CD4-positive, CD25-positive, alpha-beta regulatory T cell (primary cell): ENCODE data around the gene METTL9. TPM values are rescaled to one million over a fixed set of nuclear protein-coding genes. Genes with fewer than 3 reads are reported as not detected.
A peak's percentile ranks its signal among the peaks of the same experiment; 100 is the strongest.

ENCODE experiments used
- ATAC-seq, 2 donors: fragments of 150-1000 bp; cut with Tn5 transposase; one replicate each; pipeline ENCODE4 v1.10.0; 2021; ENCODE audit warnings: low read depth in 2 of 2, moderate number of reproducible peaks in 2 of 2, moderate library complexity in 1 of 2
- DNase-seq, 3 donors: peaks; one replicate each; pipeline versions ENCODE4 v3.0.0 to v3.0.0-alpha.2; 2012 to 2022; ENCODE audit warnings: mixed read lengths in 1 of 3
- H3K27ac ChIP-seq: one replicate; pipeline ENCODE4 v1.7.0; 2013; ENCODE audit warnings: mild to moderate bottlenecking, low read length; ENCODE audit not compliant: insufficient read depth, poor library complexity, severe bottlenecking
- H3K27me3 ChIP-seq: one replicate; pipeline ENCODE4 v1.7.0; 2013; ENCODE audit warnings: low read length; ENCODE audit not compliant: control insufficient read depth, insufficient read depth
- H3K36me3 ChIP-seq: one replicate; pipeline ENCODE4 v1.7.0; 2013; ENCODE audit warnings: mild to moderate bottlenecking, low read length, moderate library complexity; ENCODE audit not compliant: control insufficient read depth, insufficient read depth
- H3K4me1 ChIP-seq: 2 replicates; pipeline ENCODE4 v1.7.0; 2013; ENCODE audit warnings: mild to moderate bottlenecking, low read length; ENCODE audit not compliant: insufficient read depth, control insufficient read depth, poor library complexity, severe bottlenecking
- H3K4me3 ChIP-seq: one replicate; pipeline ENCODE4 v1.7.0; 2013; ENCODE audit warnings: low read depth, mild to moderate bottlenecking, low read length, moderate library complexity
- H3K9me3 ChIP-seq, 2 experiments: 1 replicate in 1 of 2; 2 replicates in 1 of 2; pipeline ENCODE4 v1.7.0; 2013; ENCODE audit warnings: low read length in 2 of 2, mild to moderate bottlenecking in 1 of 2, moderate library complexity in 1 of 2; ENCODE audit not compliant: control insufficient read depth in 2 of 2
- H3K27ac Mint-ChIP-seq, 3 donors: one replicate each; pipeline ENCODE4 v1.8.0; 2020 to 2022; ENCODE audit warnings: mild to moderate bottlenecking in 3 of 3, mixed read lengths in 3 of 3, moderate library complexity in 2 of 3
- H3K27me3 Mint-ChIP-seq: one replicate; pipeline ENCODE4 v1.8.0; 2022; ENCODE audit warnings: mild to moderate bottlenecking, mixed read lengths
- H3K36me3 Mint-ChIP-seq: one replicate; pipeline ENCODE4 v1.8.0; 2020; ENCODE audit warnings: mixed read lengths
- H3K4me1 Mint-ChIP-seq, 4 donors: one replicate each; pipeline ENCODE4 v1.8.0; 2020 to 2022; ENCODE audit warnings: mixed read lengths in 4 of 4, mild to moderate bottlenecking in 1 of 4
- H3K4me3 Mint-ChIP-seq, 4 donors: one replicate each; pipeline ENCODE4 v1.8.0; 2020 to 2022; ENCODE audit warnings: mild to moderate bottlenecking in 4 of 4, mixed read lengths in 4 of 4, moderate library complexity in 3 of 4
- H3K9me3 Mint-ChIP-seq, 7 donors: one replicate each; pipeline ENCODE4 v1.8.0; 2020 to 2022; ENCODE audit warnings: mixed read lengths in 7 of 7, mild to moderate bottlenecking in 3 of 7, moderate library complexity in 2 of 7
- polyA plus RNA-seq, 4 donors: library from polyadenylated mRNA; unstranded; fragments of 300-500 nt; fragmentation: Illumina TruSeq; gene quantifications; one replicate each; pipeline ENCODE4 v1.2.3, GENCODE V29; 2021
- total RNA-seq: library from RNA; stranded (reverse); gene quantifications from one replicate; pipeline ENCODE4 v1.2.3, GENCODE V29; 2022

Gene METTL9
- total and polyA plus RNA-seq, 5 donors from 2014 or later, result 69.9 to 141 (median 116) TPM

GRCh38 chr16:21590287-21590686, 9.1 kb upstream of the METTL9 start:
- H3K27ac Mint-ChIP-seq, result no peak overlapping the region
- Histone ChIP-seq H3K4me3 (no peak overlapping the region), H3K4me1 (no peaks in the 10 kb centered on the region), H3K36me3 (no peaks in the 10 kb centered on the region), H3K9me3 (no peaks in the 10 kb centered on the region), H3K27ac (no peak overlapping the region), H3K27me3 (no peaks in the 10 kb centered on the region)
- H3K4me3 Mint-ChIP-seq, result no peak overlapping the region
- no peak for DNase-seq
- H3K4me1 Mint-ChIP-seq, result no peaks in the 10 kb centered on the region
- H3K36me3 Mint-ChIP-seq, result no peaks in the 10 kb centered on the region
- ATAC-seq, result no peak
- no peaks in the 10 kb centered on the region for H3K27me3 Mint-ChIP-seq
- H3K9me3 Mint-ChIP-seq, result no peaks in the 10 kb centered on the region

- no peak for DNase-seq
- Mint-ChIP-seq H3K27me3 (no peaks in the 10 kb centered on the region), H3K9me3 (no peaks in the 10 kb centered on the region), H3K27ac (no peak overlapping the region), H3K36me3 (no peaks in the 10 kb centered on the region), H3K4me1 (no peaks in the 10 kb centered on the region), H3K4me3 (no peak overlapping the region)
- Histone ChIP-seq H3K9me3 (no peaks in the 10 kb centered on the region), H3K36me3 (no peaks in the 10 kb centered on the region), H3K27ac (no peak overlapping the region), H3K4me3 (no peak overlapping the region), H3K4me1 (no peaks in the 10 kb centered on the region), H3K27me3 (no peaks in the 10 kb centered on the region)
- no peak for ATAC-seq
These were observed 8.6 kb upstream of the METTL9 start for GRCh38 chr16:21590796-21591195.

- H3K27me3 Mint-ChIP-seq, result no peaks in the 10 kb centered on the region
- H3K4me3 Mint-ChIP-seq, result no peak overlapping the region
- H3K36me3 Mint-ChIP-seq, result no peaks in the 10 kb centered on the region
- H3K36me3 ChIP-seq, result no peaks in the 10 kb centered on the region
- DNase-seq, result no peak
- no peak for ATAC-seq
- no peaks in the 10 kb centered on the region for H3K9me3 ChIP-seq
- H3K9me3 Mint-ChIP-seq, result no peaks in the 10 kb centered on the region
- H3K27me3 ChIP-seq, result no peaks in the 10 kb centered on the region
- H3K4me1 ChIP-seq, result peaks cover 3% of the 10 kb centered on the region
- peaks cover 0 to 7% (median 7%) of the 10 kb centered on the region in 4 donors for H3K4me1 Mint-ChIP-seq
- no peak overlapping the region for H3K27ac ChIP-seq
- no peak overlapping the region for H3K27ac Mint-ChIP-seq
- no peak overlapping the region for H3K4me3 ChIP-seq
These were observed 7.2 kb upstream of the METTL9 start for GRCh38 chr16:21592191-21592590.

- Mint-ChIP-seq H3K4me1 (peaks cover 8 to 22% (median 20%) of the 10 kb centered on the region in 4 donors), H3K9me3 (no peaks in the 10 kb centered on the region), H3K4me3 (no peak overlapping the region), H3K36me3 (no peaks in the 10 kb centered on the region), H3K27me3 (no peaks in the 10 kb centered on the region), H3K27ac (no peak overlapping the region)
- no peak overlapping the region for H3K27ac ChIP-seq
- ATAC-seq (no peak), DNase-seq (no peak)
- H3K27me3 ChIP-seq, result no peaks in the 10 kb centered on the region
- H3K4me3 ChIP-seq, result no peak overlapping the region
- H3K9me3 ChIP-seq, result no peaks in the 10 kb centered on the region
- H3K36me3 ChIP-seq, result no peaks in the 10 kb centered on the region
- peaks cover 18% of the 10 kb centered on the region for H3K4me1 ChIP-seq
These were observed 5.7 kb upstream of the METTL9 start for GRCh38 chr16:21593530-21594289.

GRCh38 chr16:21597561-21598030, 1.8 kb upstream of the METTL9 start:
- H3K36me3 Mint-ChIP-seq, result no peaks in the 10 kb centered on the region
- no peaks in the 10 kb centered on the region for H3K27me3 ChIP-seq
- H3K27ac ChIP-seq, result peak overlapping the region; percentile 88
- no peaks in the 10 kb centered on the region for H3K9me3 ChIP-seq
- H3K4me3 ChIP-seq, result peak overlapping the region; percentile 38
- H3K27ac Mint-ChIP-seq, result peak overlapping the region; percentile 94 to 96 (median 95)
- peak in 2 of 3 donors; percentile 33 to 50 for DNase-seq
- H3K9me3 Mint-ChIP-seq, result no peaks in the 10 kb centered on the region
- H3K4me1 ChIP-seq, result peaks cover 44% of the 10 kb centered on the region
- no peak for ATAC-seq
- H3K4me1 Mint-ChIP-seq, result peaks cover 27 to 50% (median 41%) of the 10 kb centered on the region in 4 donors
- H3K4me3 Mint-ChIP-seq, result peak overlapping the region; percentile 88 to 99 (median 94)
- no peaks in the 10 kb centered on the region for H3K36me3 ChIP-seq
- H3K27me3 Mint-ChIP-seq, result no peaks in the 10 kb centered on the region

GRCh38 chr16:21598206-21598605, 1.2 kb upstream of the METTL9 start:
- ATAC-seq (no peak), DNase-seq (no peak)
- H3K4me1 ChIP-seq, result peaks cover 44% of the 10 kb centered on the region
- peak overlapping the region; percentile 88 for H3K27ac ChIP-seq
- H3K9me3 Mint-ChIP-seq, result no peaks in the 10 kb centered on the region
- no peaks in the 10 kb centered on the region for H3K36me3 ChIP-seq
- H3K27ac Mint-ChIP-seq, result peak overlapping the region; percentile 95 to 97 (median 96)
- H3K4me1 Mint-ChIP-seq, result peaks cover 28 to 55% (median 42%) of the 10 kb centered on the region in 4 donors
- peak overlapping the region; percentile 71 for H3K4me3 ChIP-seq
- peak overlapping the region; percentile 88 to 99 (median 94) for H3K4me3 Mint-ChIP-seq
- H3K36me3 Mint-ChIP-seq, result no peaks in the 10 kb centered on the region
- no peaks in the 10 kb centered on the region for H3K27me3 ChIP-seq
- no peaks in the 10 kb centered on the region for H3K9me3 ChIP-seq
- H3K27me3 Mint-ChIP-seq, result no peaks in the 10 kb centered on the region

GRCh38 chr16:21598701-21599121, 666 bp upstream of the METTL9 start:
- Mint-ChIP-seq H3K27ac (peak overlapping the region; percentile 95 to 97 (median 96)), H3K27me3 (no peaks in the 10 kb centered on the region), H3K36me3 (no peaks in the 10 kb centered on the region), H3K9me3 (no peaks in the 10 kb centered on the region), H3K4me3 (peak overlapping the region; percentile 88 to 99 (median 94)), H3K4me1 (peaks cover 30 to 60% (median 44%) of the 10 kb centered on the region in 4 donors)
- no peaks in the 10 kb centered on the region for H3K9me3 ChIP-seq
- peak overlapping the region; percentile 88 for H3K27ac ChIP-seq
- peak overlapping the region; percentile 71 for H3K4me3 ChIP-seq
- DNase-seq (peak in 1 of 3 donors; percentile 48), ATAC-seq (no peak)
- no peaks in the 10 kb centered on the region for H3K27me3 ChIP-seq
- H3K4me1 ChIP-seq, result peaks cover 44% of the 10 kb centered on the region
- no peaks in the 10 kb centered on the region for H3K36me3 ChIP-seq
